ENCODE data around the gene ELOVL7. TPM values are rescaled to one million over a fixed set of nuclear protein-coding genes. Genes with fewer than 3 reads are reported as not detected.

Gene ELOVL7
- total RNA-seq, 2 experiments from 2014 or later: not detected

GRCh38 chr5:60743511-60744314 lies 100.4 kb downstream of the ELOVL7 start:
- H3K36me3 ChIP-seq (ENCODE audit: insufficient read depth, low read length): no peaks in the 10 kb centered on the region
- POLR2A ChIA-PET: no interaction called here
- H3K27me3 ChIP-seq (ENCODE audit: control insufficient read depth in 1 of 2, insufficient read depth in 2 of 2, low read length in 2 of 2): no peaks in the 10 kb centered on the region
- peaks cover 10% of the 10 kb centered on the region for H3K9me3 Mint-ChIP-seq
- TF ChIP-seq CTCF (IDR thresholded peaks at IDR 0.05): no peak
- H3K36me3 Mint-ChIP-seq (ENCODE audit: low read depth): no peaks in the 10 kb centered on the region
- H3K4me3 ChIP-seq (ENCODE audit: low read length): no peak overlapping the region
- peaks cover 0 to 25% of the 10 kb centered on the region in 2 experiments for H3K9me3 ChIP-seq (ENCODE audit: control insufficient read depth in 1 of 2, insufficient read depth in 1 of 2, low read length in 2 of 2)
- ATAC-seq (ENCODE audit: poor library complexity) (no peak), DNase-seq (no peak)
- intact Hi-C loops (cut with DNase I, micrococcal nuclease): no loop called here
- CTCF ChIA-PET: interaction anchor here (0.5 kb wide), 1 partner anchor 392 kb away, joined by 3 read pairs; no protein-coding TSS in a partner anchor
- H3K4me1 Mint-ChIP-seq (ENCODE audit: low read depth): no peaks in the 10 kb centered on the region
- no peaks in the 10 kb centered on the region for H3K27me3 Mint-ChIP-seq
- no peak overlapping the region for H3K4me3 Mint-ChIP-seq
- H3K27ac ChIP-seq (ENCODE audit: low read depth in 1 of 2, low read length in 2 of 2): no peak overlapping the region
- no peaks in the 10 kb centered on the region for H3K4me1 ChIP-seq (ENCODE audit: insufficient read depth, low read length)
- H3K27ac Mint-ChIP-seq: no peak overlapping the region

DNA sequence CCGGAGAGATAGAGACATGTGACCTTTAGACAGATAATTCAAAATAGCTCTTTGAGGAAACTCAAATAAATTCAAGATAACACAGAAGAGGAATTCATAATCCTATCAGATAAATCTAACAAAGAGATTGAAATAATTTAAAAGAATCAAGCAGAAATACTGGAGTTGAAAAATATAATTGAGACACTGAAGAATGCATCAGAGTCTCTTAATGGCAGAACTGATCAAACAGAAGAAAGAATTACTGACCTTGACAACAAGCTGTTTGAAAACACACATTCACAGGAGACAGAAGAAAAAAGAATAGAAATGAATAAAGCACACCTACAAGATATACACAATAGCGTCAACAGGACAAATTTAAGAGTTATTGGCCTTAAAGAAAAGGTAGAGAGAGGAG lies 103.7 kb downstream of the ELOVL7 start:
- ChIA-PET POLR2A (no interaction called here), CTCF (no interaction called here)
- Histone ChIP-seq H3K27me3 (ENCODE audit: control insufficient read depth in 1 of 2, insufficient read depth in 2 of 2, low read length in 2 of 2) (no peaks in the 10 kb centered on the region), H3K36me3 (ENCODE audit: insufficient read depth, low read length) (no peaks in the 10 kb centered on the region), H3K4me1 (ENCODE audit: insufficient read depth, low read length) (no peaks in the 10 kb centered on the region), H3K9me3 (ENCODE audit: control insufficient read depth in 1 of 2, insufficient read depth in 1 of 2, low read length in 2 of 2) (peaks cover 0 to 29% of the 10 kb centered on the region in 2 experiments), H3K27ac (ENCODE audit: low read depth in 1 of 2, low read length in 2 of 2) (no peak overlapping the region), H3K4me3 (ENCODE audit: low read length) (no peak overlapping the region)
- no peak for ATAC-seq (ENCODE audit: poor library complexity)
- Mint-ChIP-seq H3K36me3 (ENCODE audit: low read depth) (no peaks in the 10 kb centered on the region), H3K27me3 (no peaks in the 10 kb centered on the region), H3K4me1 (ENCODE audit: low read depth) (no peaks in the 10 kb centered on the region), H3K27ac (no peak overlapping the region), H3K9me3 (peaks cover 10% of the 10 kb centered on the region), H3K4me3 (no peak overlapping the region)
- DNase-seq: no peak
- intact Hi-C loops (cut with DNase I, micrococcal nuclease): no loop called here
- no peak for TF ChIP-seq CTCF (IDR thresholded peaks at IDR 0.05)

GRCh38 chr5:60738933-60739332 lies 105.1 kb downstream of the ELOVL7 start:
- Histone ChIP-seq H3K27ac (ENCODE audit: low read depth in 1 of 2, low read length in 2 of 2) (no peak overlapping the region), H3K9me3 (ENCODE audit: control insufficient read depth in 1 of 2, insufficient read depth in 1 of 2, low read length in 2 of 2) (peaks cover 0 to 28% of the 10 kb centered on the region in 2 experiments), H3K4me1 (ENCODE audit: insufficient read depth, low read length) (no peaks in the 10 kb centered on the region), H3K36me3 (ENCODE audit: insufficient read depth, low read length) (no peaks in the 10 kb centered on the region), H3K4me3 (ENCODE audit: low read length) (no peak overlapping the region), H3K27me3 (ENCODE audit: control insufficient read depth in 1 of 2, insufficient read depth in 2 of 2, low read length in 2 of 2) (no peaks in the 10 kb centered on the region)
- H3K4me1 Mint-ChIP-seq (ENCODE audit: low read depth): no peaks in the 10 kb centered on the region
- DNase-seq (no peak), ATAC-seq (ENCODE audit: poor library complexity) (no peak)
- ChIA-PET CTCF (no interaction called here), POLR2A (no interaction called here)
- H3K27ac Mint-ChIP-seq: no peak overlapping the region
- H3K36me3 Mint-ChIP-seq (ENCODE audit: low read depth): no peaks in the 10 kb centered on the region
- no peak for TF ChIP-seq CTCF (IDR thresholded peaks at IDR 0.05)
- no peak overlapping the region for H3K4me3 Mint-ChIP-seq
- intact Hi-C loops (cut with DNase I, micrococcal nuclease): no loop called here
- H3K9me3 Mint-ChIP-seq: peaks cover 10% of the 10 kb centered on the region
- no peaks in the 10 kb centered on the region for H3K27me3 Mint-ChIP-seq
